ENCODE results near the gene KMT2B. TPM values are rescaled to one million over a fixed set of nuclear protein-coding genes. Genes with fewer than 3 reads are reported as not detected.

KMT2B gene
- total and polyA plus RNA-seq, 2 experiments from 2014 or later: 15.8 to 49.8 TPM

DNA sequence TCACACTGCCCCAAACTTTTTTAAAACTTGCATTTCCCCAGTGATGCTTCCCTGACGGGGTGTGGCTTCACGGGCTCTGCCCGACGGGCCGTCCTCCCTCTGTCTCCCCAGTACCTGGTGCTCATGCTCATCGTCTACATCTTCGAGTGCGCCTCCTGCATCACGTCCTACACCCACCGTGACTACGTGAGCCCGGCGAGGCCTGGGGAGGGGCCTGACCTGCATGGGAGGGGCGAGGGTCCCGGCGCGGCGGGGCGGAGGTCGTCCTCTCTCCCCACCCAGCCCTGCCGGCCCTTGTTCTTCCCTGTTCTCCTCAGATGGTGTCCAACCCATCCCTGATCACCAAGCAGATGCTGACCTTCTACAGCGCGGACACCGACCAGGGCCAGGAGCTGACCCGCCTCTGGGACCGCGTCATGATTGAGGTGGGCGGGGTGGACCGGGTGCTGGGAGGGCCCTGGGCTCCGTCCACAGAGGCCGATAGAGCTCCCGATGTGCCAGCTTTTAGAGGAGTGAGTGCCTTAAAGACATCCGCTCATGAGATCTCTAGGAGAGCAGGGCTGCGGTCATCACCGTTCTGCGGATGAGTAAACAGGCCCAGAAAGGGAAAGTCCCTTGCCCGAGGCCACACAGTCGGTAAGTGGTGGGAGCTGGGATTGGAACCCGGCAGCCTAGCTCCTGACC is 44.5 kb upstream of the KMT2B start (continued):
- TF ChIP-seq ZNF462 (CRISPR knock-in tag; IDR thresholded peaks at IDR 0.05) (0 out of 2 replicates have a peak, but pooled peaks have one; percentile 53), JUNB (IDR thresholded peaks at IDR 0.05; ENCODE audit: unreplicated experiment) (no peak), STAT1 (IDR thresholded peaks at IDR 0.05; ENCODE audit: unreplicated experiment) (no peak), POLR2AphosphoS5 (IDR thresholded peaks at IDR 0.05; ENCODE audit: low read depth) (peak; percentile 78), EZH2phosphoT487 (IDR thresholded peaks at IDR 0.05; ENCODE audit: unreplicated experiment) (no peak)

DNA sequence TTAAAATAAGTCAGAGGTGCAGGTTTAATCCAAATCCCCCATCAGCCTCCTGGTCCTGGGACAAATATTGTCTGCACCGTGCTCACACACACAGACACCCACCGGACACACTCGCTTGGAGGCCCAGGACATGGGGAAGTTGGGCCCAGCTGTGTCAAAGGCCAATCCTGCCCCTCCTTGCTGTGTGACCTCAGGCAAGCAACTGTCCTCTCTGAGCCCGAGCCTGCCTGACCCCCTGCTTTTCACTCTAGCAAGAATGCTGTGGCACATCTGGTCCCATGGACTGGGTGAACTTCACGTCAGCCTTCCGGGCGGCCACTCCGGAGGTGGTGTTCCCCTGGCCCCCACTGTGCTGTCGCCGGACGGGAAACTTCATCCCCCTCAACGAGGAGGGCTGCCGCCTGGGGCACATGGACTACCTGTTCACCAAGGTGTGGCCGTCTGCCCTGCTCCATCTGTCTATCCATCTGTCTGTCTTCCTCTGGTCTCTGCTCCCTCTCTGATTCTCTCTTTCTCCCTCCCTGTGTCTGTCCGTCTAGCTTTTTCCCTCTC is 42.1 kb upstream of the KMT2B start:
- H3K36me3 Mint-ChIP-seq (ENCODE audit: low read depth): no peaks in the 10 kb centered on the region; the same call in 2 of the 3 replicates
- peaks cover 3% of the 10 kb centered on the region; the same call in 1 of the 3 replicates for H3K4me1 Mint-ChIP-seq
- Histone ChIP-seq H3K4me2 (no peak overlapping the region), H3K27ac (ENCODE audit: low read depth) (no peak overlapping the region), H4K20me1 (replicated peaks; ENCODE audit: insufficient read depth) (no peaks in the 10 kb centered on the region), H3K4me3 (no peak overlapping the region), H3F3A (replicated peaks; ENCODE audit: low read depth) (0 out of 2 replicates have a peak, but pooled peaks cover 3% of the 10 kb centered on the region), H3K36me3 (ENCODE audit: insufficient read depth) (no peaks in the 10 kb centered on the region), H3K9me2 (ENCODE audit: insufficient read depth) (no peaks in the 10 kb centered on the region), H3K4me1 (ENCODE audit: insufficient read depth) (no peaks in the 10 kb centered on the region; the same call in 1 of the 2 replicates), H3K27me3 (ENCODE audit: insufficient read depth) (no peaks in the 10 kb centered on the region), H3K79me2 (replicated peaks; ENCODE audit: insufficient read depth) (no peaks in the 10 kb centered on the region), H2AFZ (no peak overlapping the region)
- no peak overlapping the region for H3K27ac Mint-ChIP-seq
- TF ChIP-seq ZNF331 (CRISPR knock-in tag; IDR thresholded peaks at IDR 0.05; ENCODE audit: low read depth): no peak
- no peak for TF ChIP-seq JUNB (IDR thresholded peaks at IDR 0.05; ENCODE audit: unreplicated experiment)
- H3K9me3 Mint-ChIP-seq: no peaks in the 10 kb centered on the region; the same call in 2 of the 3 replicates
- DNase-seq (ENCODE audit: low spot score) (no peak), ATAC-seq (no peak)
- H3K27me3 Mint-ChIP-seq (ENCODE audit: insufficient read depth, low read depth, poor library complexity): peaks cover 14% of the 10 kb centered on the region
- H3K4me3 Mint-ChIP-seq: no peak overlapping the region
